ENCODE data around the gene FAM110C. TPM values are rescaled to one million over a fixed set of nuclear protein-coding genes. Genes with fewer than 3 reads are reported as not detected.

Gene FAM110C
- polyA plus RNA-seq, 1 donor from 2014 or later = 0.21 TPM

DNA sequence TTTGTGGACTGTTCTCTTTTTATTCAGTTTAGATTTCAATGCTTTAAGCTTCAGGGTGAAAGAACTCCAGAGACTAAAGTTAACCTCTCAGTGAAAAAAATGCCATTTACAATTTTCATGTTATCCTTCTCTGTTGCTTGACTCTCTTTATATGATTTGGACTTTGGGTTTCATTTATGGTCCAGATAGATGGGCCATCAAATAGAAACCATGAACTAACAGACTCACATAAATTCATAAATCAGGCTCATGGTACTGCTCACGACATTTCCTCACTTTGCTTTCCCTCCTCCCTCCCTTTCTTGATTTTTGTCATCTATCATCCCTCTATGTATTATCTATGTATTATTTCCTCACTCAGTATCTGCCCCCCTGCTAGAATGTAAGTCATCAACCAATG, 10.0 kb downstream of the FAM110C start:
- no peaks in the 10 kb centered on the region for H3K36me3 ChIP-seq (ENCODE audit: insufficient read depth, low read length)
- H4K20me1 ChIP-seq (ENCODE audit: insufficient read depth) = no peaks in the 10 kb centered on the region
- H3K9me2 ChIP-seq (ENCODE audit: insufficient read depth, low read length) = no peaks in the 10 kb centered on the region
- no peak overlapping the region for H3K4me3 ChIP-seq (ENCODE audit: low read length)
- no peaks in the 10 kb centered on the region for H3F3A ChIP-seq (ENCODE audit: insufficient read depth, low read length, poor library complexity, severe bottlenecking)
- no peak for TF ChIP-seq CTCF (IDR thresholded peaks at IDR 0.05; ENCODE audit: poor library complexity, severe bottlenecking)
- no peak for TF ChIP-seq EP300 (conservative IDR thresholded peaks at IDR 0.05; ENCODE audit: poor library complexity, severe bottlenecking)
- TF ChIP-seq TAF1 (IDR thresholded peaks at IDR 0.05; ENCODE audit: low read depth) = no peak
- TF ChIP-seq RAD21 (conservative IDR thresholded peaks at IDR 0.05) = no peak
- no peak for TF ChIP-seq POLR2AphosphoS5 (IDR thresholded peaks at IDR 0.05)
- TF ChIP-seq REST (IDR thresholded peaks at IDR 0.05; ENCODE audit: borderline replicate concordance) = no peak
- TF ChIP-seq EZH2 (IDR thresholded peaks at IDR 0.05; ENCODE audit: borderline replicate concordance, insufficient read depth, low read length, poor library complexity, severe bottlenecking) = no peak
- TF ChIP-seq MXI1 (conservative IDR thresholded peaks at IDR 0.05; ENCODE audit: poor library complexity, severe bottlenecking) = no peak
- no peak for TF ChIP-seq SMC3 (conservative IDR thresholded peaks at IDR 0.05; ENCODE audit: poor library complexity)
- H2AFZ ChIP-seq (ENCODE audit: low read depth, low read length) = no peak overlapping the region
- no peaks in the 10 kb centered on the region for H3K79me2 ChIP-seq (replicated peaks; ENCODE audit: insufficient read depth, low read length)
- no peak overlapping the region for H3K9ac ChIP-seq (ENCODE audit: low read length)
- H3K27ac ChIP-seq (ENCODE audit: low read length) = no peak overlapping the region
- no peaks in the 10 kb centered on the region for H3K9me3 ChIP-seq (ENCODE audit: low read length)
- H3K27me3 ChIP-seq (ENCODE audit: insufficient read depth, low read depth, low read length) = no peaks in the 10 kb centered on the region
- H3K4me2 ChIP-seq (ENCODE audit: low read length) = no peak overlapping the region

DNA sequence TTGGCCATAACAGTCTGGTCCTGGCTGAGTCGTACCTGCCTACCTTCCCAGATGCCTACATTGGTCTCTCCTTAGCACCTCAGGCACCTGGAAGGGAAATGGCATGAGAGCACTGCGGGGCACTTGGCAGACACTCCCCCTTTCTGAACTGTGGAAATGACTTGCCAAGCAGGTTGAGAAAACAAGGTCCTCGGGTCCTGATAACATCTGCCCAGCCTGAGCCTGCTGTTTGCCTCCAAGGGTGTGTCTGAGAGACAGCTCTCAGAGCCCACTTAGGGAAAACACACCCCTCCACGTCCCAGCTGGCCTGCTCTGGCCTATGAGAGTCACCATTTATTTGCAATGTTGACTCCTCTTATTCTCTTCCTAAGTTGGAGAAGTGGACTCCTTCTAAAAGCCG, 10.5 kb downstream of the FAM110C start:
- Histone ChIP-seq H3K9me3 (ENCODE audit: low read length) (no peaks in the 10 kb centered on the region), H3K4me2 (ENCODE audit: low read length) (no peak overlapping the region), H3K27ac (ENCODE audit: low read length) (no peak overlapping the region), H3F3A (ENCODE audit: insufficient read depth, low read length, poor library complexity, severe bottlenecking) (no peaks in the 10 kb centered on the region), H3K27me3 (ENCODE audit: insufficient read depth, low read depth, low read length) (no peaks in the 10 kb centered on the region), H3K4me3 (ENCODE audit: low read length) (no peak overlapping the region), H3K79me2 (replicated peaks; ENCODE audit: insufficient read depth, low read length) (no peaks in the 10 kb centered on the region), H3K9ac (ENCODE audit: low read length) (no peak overlapping the region), H4K20me1 (ENCODE audit: insufficient read depth) (no peaks in the 10 kb centered on the region), H2AFZ (ENCODE audit: low read depth, low read length) (no peak overlapping the region), H3K36me3 (ENCODE audit: insufficient read depth, low read length) (no peaks in the 10 kb centered on the region), H3K9me2 (ENCODE audit: insufficient read depth, low read length) (no peaks in the 10 kb centered on the region)
- TF ChIP-seq CTCF (IDR thresholded peaks at IDR 0.05; ENCODE audit: poor library complexity, severe bottlenecking) (no peak), EZH2 (IDR thresholded peaks at IDR 0.05; ENCODE audit: borderline replicate concordance, insufficient read depth, low read length, poor library complexity, severe bottlenecking) (no peak), RAD21 (conservative IDR thresholded peaks at IDR 0.05) (no peak), REST (IDR thresholded peaks at IDR 0.05; ENCODE audit: borderline replicate concordance) (no peak), SMC3 (conservative IDR thresholded peaks at IDR 0.05; ENCODE audit: poor library complexity) (no peak), TAF1 (IDR thresholded peaks at IDR 0.05; ENCODE audit: low read depth) (no peak), MXI1 (conservative IDR thresholded peaks at IDR 0.05; ENCODE audit: poor library complexity, severe bottlenecking) (no peak), POLR2AphosphoS5 (IDR thresholded peaks at IDR 0.05) (no peak), EP300 (conservative IDR thresholded peaks at IDR 0.05; ENCODE audit: poor library complexity, severe bottlenecking) (no peak)

All from neural cell (in vitro differentiated cells).